ENCODE data around the gene ANKS4B.
"Not testable (repeated sequence)": the region's sequence is repeated elsewhere in the genome, so short reads cannot be mapped to it uniquely, and the experiment has no call there.

Gene ANKS4B

GRCh38 chr16:21192991-21193390 is 40.5 kb upstream of the ANKS4B start:
- DNase-seq (ENCODE audit: low read depth, low spot score), result no peak
- TF ChIP-seq EZH2 (IDR thresholded peaks at IDR 0.05) (no peak), POLR2AphosphoS5 (IDR thresholded peaks at IDR 0.05; ENCODE audit: borderline replicate concordance, low read depth, low read length) (no peak), FOXP2 (optimal IDR thresholded peaks at IDR 0.05; ENCODE audit: control extremely low read depth, extremely low read length, insufficient read depth) (no peak)
- H3K9me3 ChIP-seq (ENCODE audit: low read depth, low read length), result no peaks in the 10 kb centered on the region
- H3K9ac ChIP-seq (ENCODE audit: insufficient read length), result no peak overlapping the region
- no peaks in the 10 kb centered on the region for H3K36me3 ChIP-seq (ENCODE audit: insufficient read depth, low read length)
- no peak overlapping the region for H3K4me3 ChIP-seq
- no peak overlapping the region for H3K27ac ChIP-seq

- DNase-seq (ENCODE audit: low read depth, low spot score), result no peak
- TF ChIP-seq FOXP2 (optimal IDR thresholded peaks at IDR 0.05; ENCODE audit: control extremely low read depth, extremely low read length, insufficient read depth), result no peak
- no peak for TF ChIP-seq POLR2AphosphoS5 (IDR thresholded peaks at IDR 0.05; ENCODE audit: borderline replicate concordance, low read depth, low read length)
- no peak for TF ChIP-seq EZH2 (IDR thresholded peaks at IDR 0.05)
- H3K9ac ChIP-seq (ENCODE audit: insufficient read length), result no peak overlapping the region
- no peak overlapping the region for H3K4me3 ChIP-seq
- H3K36me3 ChIP-seq (ENCODE audit: insufficient read depth, low read length), result no peaks in the 10 kb centered on the region
- H3K27ac ChIP-seq, result no peak overlapping the region
- H3K9me3 ChIP-seq (ENCODE audit: low read depth, low read length), result no peaks in the 10 kb centered on the region
Measured at GRCh38 chr16:21194771-21195301, 38.7 kb upstream of the ANKS4B start.

DNA sequence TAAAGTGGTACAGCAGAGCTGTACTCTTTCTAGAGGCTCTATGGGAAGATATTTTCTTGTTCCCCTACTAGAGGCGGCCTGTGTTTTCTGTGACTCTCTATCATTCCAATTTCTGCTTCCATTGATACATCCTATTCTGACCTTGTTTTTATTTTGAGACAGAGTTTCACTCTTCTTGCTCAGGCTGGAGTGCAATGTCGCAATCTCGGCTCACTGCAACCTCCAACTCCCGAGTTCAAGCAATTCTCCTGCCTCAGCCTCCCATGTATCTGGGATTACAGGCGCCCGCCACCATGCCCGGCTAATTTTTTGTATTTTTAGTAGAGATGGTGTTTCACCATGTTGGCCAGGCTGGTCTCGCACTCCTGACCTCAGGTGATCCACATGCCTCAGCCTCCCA is 38.2 kb upstream of the ANKS4B start:
- not testable (repeated sequence) for H3K4me3 ChIP-seq; H3K9ac ChIP-seq (ENCODE audit: insufficient read length); DNase-seq (ENCODE audit: low read depth, low spot score); H3K9me3 ChIP-seq (ENCODE audit: low read depth, low read length); H3K36me3 ChIP-seq (ENCODE audit: insufficient read depth, low read length); H3K27ac ChIP-seq

DNA sequence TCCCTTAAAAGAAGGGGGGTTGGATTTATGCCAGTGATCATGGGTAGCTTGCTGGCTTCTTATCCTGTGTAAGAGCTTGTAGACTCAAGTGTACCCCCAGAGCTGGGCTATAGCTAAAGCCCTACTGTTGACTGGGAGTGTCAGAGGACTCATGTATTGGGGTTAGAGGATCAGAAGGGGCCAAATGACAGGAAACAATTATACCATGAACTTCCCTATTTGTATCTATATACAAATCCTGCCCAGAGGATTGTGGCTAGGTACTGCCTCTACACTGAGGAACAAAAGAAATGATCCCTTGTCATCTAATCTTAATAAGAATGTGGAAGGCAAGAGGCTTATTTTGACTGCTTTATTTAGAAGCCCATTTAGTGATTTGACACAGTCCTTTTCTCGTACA is 36.4 kb upstream of the ANKS4B start:
- no peak for DNase-seq (ENCODE audit: low read depth, low spot score)
- Histone ChIP-seq H3K9me3 (ENCODE audit: low read depth, low read length) (no peaks in the 10 kb centered on the region), H3K36me3 (ENCODE audit: insufficient read depth, low read length) (no peaks in the 10 kb centered on the region), H3K4me3 (no peak overlapping the region), H3K9ac (ENCODE audit: insufficient read length) (no peak overlapping the region), H3K27ac (no peak overlapping the region)
- TF ChIP-seq FOXP2 (optimal IDR thresholded peaks at IDR 0.05; ENCODE audit: control extremely low read depth, extremely low read length, insufficient read depth) (no peak), POLR2AphosphoS5 (IDR thresholded peaks at IDR 0.05; ENCODE audit: borderline replicate concordance, low read depth, low read length) (no peak), EZH2 (IDR thresholded peaks at IDR 0.05) (no peak)

DNA sequence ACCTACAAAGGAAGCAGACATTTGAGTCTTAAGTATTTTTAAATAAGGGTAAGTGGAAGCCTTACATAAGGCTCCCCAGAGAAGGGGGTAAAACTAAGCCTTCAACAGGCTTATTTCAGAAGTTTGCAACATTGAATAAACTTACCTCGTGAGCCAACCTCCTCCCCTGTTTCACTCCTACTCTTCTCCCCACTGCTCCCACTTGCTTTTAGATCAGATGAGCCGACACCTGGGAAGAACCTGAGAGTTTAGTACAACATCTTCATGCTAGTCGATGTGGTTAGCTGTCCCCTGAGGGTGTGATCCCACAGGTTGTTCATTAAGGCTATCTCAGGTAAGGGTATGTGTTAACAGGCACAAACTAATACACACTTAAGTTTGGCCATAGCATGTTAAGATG is 35.9 kb upstream of the ANKS4B start:
- no peaks in the 10 kb centered on the region for H3K36me3 ChIP-seq (ENCODE audit: insufficient read depth, low read length)
- TF ChIP-seq FOXP2 (optimal IDR thresholded peaks at IDR 0.05; ENCODE audit: control extremely low read depth, extremely low read length, insufficient read depth) (no peak), POLR2AphosphoS5 (IDR thresholded peaks at IDR 0.05; ENCODE audit: borderline replicate concordance, low read depth, low read length) (no peak), EZH2 (IDR thresholded peaks at IDR 0.05) (no peak)
- H3K27ac ChIP-seq, result no peak overlapping the region
- DNase-seq (ENCODE audit: low read depth, low spot score), result no peak
- no peak overlapping the region for H3K4me3 ChIP-seq
- H3K9ac ChIP-seq (ENCODE audit: insufficient read length), result no peak overlapping the region
- H3K9me3 ChIP-seq (ENCODE audit: low read depth, low read length), result no peaks in the 10 kb centered on the region

DNA sequence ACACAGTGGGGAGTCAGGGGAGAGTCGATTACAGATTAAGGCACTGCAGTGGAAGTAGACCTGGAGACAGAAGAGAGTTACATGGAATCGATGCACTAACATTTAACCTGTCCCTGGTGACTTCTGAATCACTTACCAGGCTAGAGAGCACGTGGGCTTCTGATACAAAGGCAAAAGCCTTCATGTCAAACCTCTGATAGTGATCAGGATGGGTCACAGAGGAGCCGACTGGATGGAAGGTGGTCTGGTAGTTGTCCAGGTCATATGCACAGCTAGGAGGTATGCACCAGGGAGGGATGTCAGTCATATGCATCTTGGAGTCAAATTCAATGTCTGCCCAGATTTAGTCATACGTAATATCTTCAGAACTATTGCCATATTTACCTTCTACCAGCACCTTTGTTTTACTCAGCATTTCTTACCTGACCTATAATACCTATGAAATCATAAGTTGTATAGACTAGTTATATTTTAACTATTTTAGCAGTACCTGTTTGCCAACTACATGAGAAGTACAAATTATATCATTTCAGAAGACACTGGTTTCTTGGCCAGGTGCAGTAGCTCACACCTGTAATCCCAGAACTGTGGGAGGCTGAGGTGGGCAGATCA is 33.8 kb upstream of the ANKS4B start:
- H3K9ac ChIP-seq (ENCODE audit: insufficient read length), result no peak overlapping the region
- no peak for TF ChIP-seq POLR2AphosphoS5 (IDR thresholded peaks at IDR 0.05; ENCODE audit: borderline replicate concordance, low read depth, low read length)
- H3K36me3 ChIP-seq (ENCODE audit: insufficient read depth, low read length), result no peaks in the 10 kb centered on the region
- no peak for DNase-seq (ENCODE audit: low read depth, low spot score)
- no peaks in the 10 kb centered on the region for H3K9me3 ChIP-seq (ENCODE audit: low read depth, low read length)
- no peak overlapping the region for H3K4me3 ChIP-seq
- no peak overlapping the region for H3K27ac ChIP-seq

- H3K4me3 ChIP-seq, result no peak overlapping the region
- no peak overlapping the region for H3K27ac ChIP-seq
- DNase-seq (ENCODE audit: low read depth, low spot score), result no peak
- H3K9ac ChIP-seq (ENCODE audit: insufficient read length), result no peak overlapping the region
- TF ChIP-seq EZH2 (IDR thresholded peaks at IDR 0.05) (no peak), POLR2AphosphoS5 (IDR thresholded peaks at IDR 0.05; ENCODE audit: borderline replicate concordance, low read depth, low read length) (no peak), FOXP2 (optimal IDR thresholded peaks at IDR 0.05; ENCODE audit: control extremely low read depth, extremely low read length, insufficient read depth) (no peak)
- H3K9me3 ChIP-seq (ENCODE audit: low read depth, low read length), result no peaks in the 10 kb centered on the region
- no peaks in the 10 kb centered on the region for H3K36me3 ChIP-seq (ENCODE audit: insufficient read depth, low read length)
Measured at GRCh38 chr16:21203155-21203797, 30.2 kb upstream of the ANKS4B start.

DNA sequence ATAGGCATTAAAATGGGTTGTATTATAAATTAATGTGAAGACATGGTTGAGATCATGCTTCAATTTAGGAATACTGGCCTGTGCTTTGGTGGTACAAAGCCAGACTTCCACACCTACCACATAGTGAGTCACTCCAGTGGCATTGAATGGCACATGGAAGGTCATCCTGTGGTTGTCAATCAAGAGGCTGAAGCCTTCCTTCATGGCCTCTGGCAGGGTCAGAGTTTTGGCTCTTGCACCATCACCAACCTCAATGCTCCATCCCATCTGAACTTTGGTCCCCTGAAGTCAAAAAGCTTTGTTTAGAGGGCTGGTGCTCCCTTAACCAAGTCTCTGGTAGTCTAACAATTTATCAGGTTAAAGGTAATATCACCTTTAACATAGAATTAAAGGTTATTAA is 28.2 kb upstream of the ANKS4B start:
- Histone ChIP-seq H3K36me3 (ENCODE audit: insufficient read depth, low read length) (no peaks in the 10 kb centered on the region), H3K27ac (no peak overlapping the region), H3K4me3 (no peak overlapping the region), H3K9ac (ENCODE audit: insufficient read length) (no peak overlapping the region), H3K9me3 (ENCODE audit: low read depth, low read length) (no peaks in the 10 kb centered on the region)
- DNase-seq (ENCODE audit: low read depth, low spot score), result no peak
- TF ChIP-seq POLR2AphosphoS5 (IDR thresholded peaks at IDR 0.05; ENCODE audit: borderline replicate concordance, low read depth, low read length), result no peak
- TF ChIP-seq EZH2 (IDR thresholded peaks at IDR 0.05), result no peak
- no peak for TF ChIP-seq FOXP2 (optimal IDR thresholded peaks at IDR 0.05; ENCODE audit: control extremely low read depth, extremely low read length, insufficient read depth)

DNA sequence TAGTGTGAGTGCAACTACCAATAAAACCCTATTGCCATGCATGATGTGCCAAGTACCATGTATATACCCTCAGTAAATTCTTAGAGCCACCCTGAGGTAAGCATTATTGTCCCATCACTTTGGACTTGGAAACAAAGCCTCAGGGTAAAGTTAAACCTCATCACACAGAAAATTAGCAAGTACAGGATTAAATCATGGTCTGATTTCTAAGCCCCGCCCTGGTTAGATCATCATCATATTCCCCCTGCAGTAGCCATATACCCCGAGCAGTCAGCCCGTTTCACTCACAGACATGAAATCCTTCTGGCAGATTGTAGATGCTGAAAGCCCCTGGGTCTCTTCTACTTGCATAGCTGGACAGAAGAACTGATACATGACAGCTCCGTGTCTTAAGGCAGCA is 26.9 kb upstream of the ANKS4B start:
- no peaks in the 10 kb centered on the region for H3K36me3 ChIP-seq (ENCODE audit: insufficient read depth, low read length)
- no peak overlapping the region for H3K27ac ChIP-seq
- no peak overlapping the region for H3K4me3 ChIP-seq
- no peak for DNase-seq (ENCODE audit: low read depth, low spot score)
- no peak for TF ChIP-seq EZH2 (IDR thresholded peaks at IDR 0.05)
- no peak for TF ChIP-seq FOXP2 (optimal IDR thresholded peaks at IDR 0.05; ENCODE audit: control extremely low read depth, extremely low read length, insufficient read depth)
- TF ChIP-seq POLR2AphosphoS5 (IDR thresholded peaks at IDR 0.05; ENCODE audit: borderline replicate concordance, low read depth, low read length), result no peak
- no peaks in the 10 kb centered on the region for H3K9me3 ChIP-seq (ENCODE audit: low read depth, low read length)
- no peak overlapping the region for H3K9ac ChIP-seq (ENCODE audit: insufficient read length)

All from SK-N-MC (cell line).